ENCODE results near the gene PTPRM. TPM values are rescaled to one million over a fixed set of nuclear protein-coding genes. Genes with fewer than 3 reads are reported as not detected.

Gene PTPRM
- polyA plus RNA-seq, 1 donor (not counting 4 experiments of a cell fraction or from before 2014, with no cell fraction given), result 54.5 TPM

DNA sequence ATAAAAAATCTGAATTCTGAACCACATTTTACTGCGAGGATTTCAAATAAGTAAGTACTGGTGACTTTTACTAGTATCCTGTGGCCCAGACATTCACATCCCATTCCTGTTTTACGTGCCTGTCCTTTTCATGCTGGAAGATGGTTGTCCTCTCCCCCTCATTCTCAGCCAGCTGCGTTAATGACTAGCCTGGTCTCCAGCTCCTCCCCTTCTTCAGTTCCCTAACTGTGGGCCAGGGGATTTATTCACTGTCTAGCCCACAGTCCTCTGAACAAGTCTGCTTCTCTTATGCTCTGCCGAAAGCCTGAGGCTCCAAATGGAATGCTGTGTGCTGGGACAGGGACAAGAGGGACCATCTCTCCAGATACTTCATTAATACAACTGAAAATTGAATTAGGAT, 373.9 kb downstream of the PTPRM start:
- peaks cover 15% of the 10 kb centered on the region for H3K4me1 ChIP-seq (ENCODE audit: control insufficient read depth, extremely low read depth, insufficient read depth, low read length)
- no peak overlapping the region for H3K4me2 ChIP-seq (ENCODE audit: control insufficient read depth, extremely low read depth, insufficient read depth, low read depth, low read length)
- dilution Hi-C loops (cut with MboI; ENCODE audit: extremely low pct_ligation_motif_present, low sequenced_read_pairs), result no loop called here
- no peaks in the 10 kb centered on the region for H4K20me1 ChIP-seq (ENCODE audit: control insufficient read depth, extremely low read depth, insufficient read depth, low read length)
- FAIRE-seq (no peak), DNase-seq (ENCODE audit: low read depth, low spot score) (no peak)
- H3K27ac ChIP-seq (ENCODE audit: control insufficient read depth, insufficient read depth, low read length), result no peak overlapping the region
- H3K27me3 ChIP-seq (ENCODE audit: control insufficient read depth, extremely low read depth, insufficient read depth, low read length), result no peaks in the 10 kb centered on the region
- no peak for TF ChIP-seq CTCF (optimal IDR thresholded peaks at IDR 0.05 in 1 of 3, IDR thresholded peaks at IDR 0.05 in 1 of 3, conservative IDR thresholded peaks at IDR 0.05 in 1 of 3; ENCODE audit: extremely low read depth in 1 of 3, insufficient read depth in 2 of 3, low read length in 3 of 3)
- TF ChIP-seq EZH2 (IDR thresholded peaks at IDR 0.05; ENCODE audit: low read length), result no peak
- no peak overlapping the region for H3K9ac ChIP-seq (ENCODE audit: control insufficient read depth, extremely low read depth, insufficient read depth, low read length)
- no peaks in the 10 kb centered on the region for H3K36me3 ChIP-seq (ENCODE audit: control insufficient read depth in 2 of 2, extremely low read depth in 1 of 2, insufficient read depth in 2 of 2, low read length in 2 of 2)
- H3K9me3 ChIP-seq (ENCODE audit: control insufficient read depth, low read depth, low read length), result no peaks in the 10 kb centered on the region
- no peak overlapping the region for H2AFZ ChIP-seq (ENCODE audit: control insufficient read depth, low read length)
- H3K9me1 ChIP-seq (ENCODE audit: control insufficient read depth, extremely low read depth, insufficient read depth, low read length), result no peaks in the 10 kb centered on the region
- no peaks in the 10 kb centered on the region for H3K79me2 ChIP-seq (ENCODE audit: control insufficient read depth, insufficient read depth, low read length)
- no peak overlapping the region for H3K4me3 ChIP-seq (ENCODE audit: control insufficient read depth in 2 of 3, extremely low read depth in 1 of 3, insufficient read depth in 2 of 3, low read depth in 1 of 3, low read length in 3 of 3)

- Histone ChIP-seq H3K9me1 (ENCODE audit: control insufficient read depth, extremely low read depth, insufficient read depth, low read length) (no peaks in the 10 kb centered on the region), H3K36me3 (ENCODE audit: control insufficient read depth in 2 of 2, extremely low read depth in 1 of 2, insufficient read depth in 2 of 2, low read length in 2 of 2) (no peaks in the 10 kb centered on the region), H3K79me2 (ENCODE audit: control insufficient read depth, insufficient read depth, low read length) (no peaks in the 10 kb centered on the region), H3K27ac (ENCODE audit: control insufficient read depth, insufficient read depth, low read length) (no peak overlapping the region), H2AFZ (ENCODE audit: control insufficient read depth, low read length) (peak overlapping the region; percentile 0), H3K4me1 (ENCODE audit: control insufficient read depth, extremely low read depth, insufficient read depth, low read length) (peaks cover 21% of the 10 kb centered on the region), H3K4me3 (ENCODE audit: control insufficient read depth in 2 of 3, extremely low read depth in 1 of 3, insufficient read depth in 2 of 3, low read depth in 1 of 3, low read length in 3 of 3) (no peak overlapping the region), H3K4me2 (ENCODE audit: control insufficient read depth, extremely low read depth, insufficient read depth, low read depth, low read length) (peak overlapping the region; percentile 39), H3K27me3 (ENCODE audit: control insufficient read depth, extremely low read depth, insufficient read depth, low read length) (no peaks in the 10 kb centered on the region), H3K9ac (ENCODE audit: control insufficient read depth, extremely low read depth, insufficient read depth, low read length) (no peak overlapping the region), H4K20me1 (ENCODE audit: control insufficient read depth, extremely low read depth, insufficient read depth, low read length) (no peaks in the 10 kb centered on the region), H3K9me3 (ENCODE audit: control insufficient read depth, low read depth, low read length) (no peaks in the 10 kb centered on the region)
- dilution Hi-C loops (cut with MboI; ENCODE audit: extremely low pct_ligation_motif_present, low sequenced_read_pairs), result no loop called here
- peak; percentile 84 for FAIRE-seq
- no peak for DNase-seq (ENCODE audit: low read depth, low spot score)
- TF ChIP-seq CTCF (optimal IDR thresholded peaks at IDR 0.05 in 1 of 3, IDR thresholded peaks at IDR 0.05 in 1 of 3, conservative IDR thresholded peaks at IDR 0.05 in 1 of 3; ENCODE audit: extremely low read depth in 1 of 3, insufficient read depth in 2 of 3, low read length in 3 of 3) (no peak), EZH2 (IDR thresholded peaks at IDR 0.05; ENCODE audit: low read length) (no peak)
Measured at GRCh38 chr18:7941533-7941932, 374.4 kb downstream of the PTPRM start.
